Osteocyte (in vitro differentiated cells): ENCODE data around the gene KRTAP5-4. TPM values are rescaled to one million over a fixed set of nuclear protein-coding genes. Genes with fewer than 3 reads are reported as not detected.

Experiments used
- DNase-seq: peaks from one replicate; pipeline ENCODE4 v3.0.0; 2021; ENCODE audit warnings: mixed read lengths; ENCODE audit not compliant: unreplicated experiment; ENCODE audit errors: extremely low spot score
- H3K27ac Mint-ChIP-seq: one replicate; pipeline ENCODE4 v1.8.0; 2021; ENCODE audit warnings: mild to moderate bottlenecking, mixed read lengths; ENCODE audit not compliant: unreplicated experiment
- H3K27me3 Mint-ChIP-seq: one replicate; pipeline ENCODE4 v1.8.0; 2021; ENCODE audit warnings: mixed read lengths; ENCODE audit not compliant: unreplicated experiment
- H3K36me3 Mint-ChIP-seq: one replicate; pipeline ENCODE4 v1.8.0; 2021; ENCODE audit warnings: mixed read lengths; ENCODE audit not compliant: unreplicated experiment
- H3K4me1 Mint-ChIP-seq: one replicate; pipeline ENCODE4 v1.8.0; 2021; ENCODE audit warnings: mixed read lengths; ENCODE audit not compliant: unreplicated experiment
- H3K4me3 Mint-ChIP-seq: one replicate; pipeline ENCODE4 v1.8.0; 2021; ENCODE audit warnings: mild to moderate bottlenecking, moderate library complexity, mixed read lengths; ENCODE audit not compliant: unreplicated experiment
- H3K9me3 Mint-ChIP-seq: one replicate; pipeline ENCODE4 v1.8.0; 2021; ENCODE audit warnings: mixed read lengths; ENCODE audit not compliant: unreplicated experiment
- total RNA-seq: library from RNA; stranded (reverse); gene quantifications from 2 replicates; pipeline ENCODE4 v1.2.1, GENCODE V29; 2021
- TF ChIP-seq, protein P1 (sequence below): fragments of 200-600 bp; sonication (generic); IDR thresholded peaks from 2 replicates; pipeline ENCODE4 v1.5.0; 2021; ENCODE audit warnings: antibody characterized with exemption, mild to moderate bottlenecking, moderate library complexity

KRTAP5-4 gene
- total RNA-seq, 1 donor from 2014 or later, result not detected

DNA sequence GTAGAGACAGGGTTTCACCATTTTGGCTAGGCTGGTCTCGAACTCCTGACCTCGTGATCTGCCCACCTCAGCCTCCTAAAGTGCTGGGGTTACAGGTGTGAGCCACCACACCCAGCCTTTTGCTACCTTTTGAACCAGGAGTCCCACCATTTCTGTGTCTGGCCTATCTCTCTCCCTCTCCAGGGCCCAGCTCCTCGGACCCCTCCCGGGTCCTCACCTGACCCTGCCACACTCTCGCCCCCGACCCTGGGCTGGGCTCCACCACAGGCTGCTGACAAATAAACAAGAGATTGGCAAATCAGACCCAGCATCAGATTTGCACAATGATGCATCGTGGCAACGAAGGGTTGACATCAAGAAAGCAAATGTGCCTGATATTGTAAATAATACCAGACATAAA lies 16.4 kb upstream of the KRTAP5-4 start:
- Mint-ChIP-seq H3K4me1 (no peaks in the 10 kb centered on the region), H3K36me3 (no peaks in the 10 kb centered on the region), H3K27ac (no peak overlapping the region), H3K4me3 (no peak overlapping the region), H3K27me3 (peaks cover 50% of the 10 kb centered on the region), H3K9me3 (no peaks in the 10 kb centered on the region)
- TF ChIP-seq, protein P1, sequence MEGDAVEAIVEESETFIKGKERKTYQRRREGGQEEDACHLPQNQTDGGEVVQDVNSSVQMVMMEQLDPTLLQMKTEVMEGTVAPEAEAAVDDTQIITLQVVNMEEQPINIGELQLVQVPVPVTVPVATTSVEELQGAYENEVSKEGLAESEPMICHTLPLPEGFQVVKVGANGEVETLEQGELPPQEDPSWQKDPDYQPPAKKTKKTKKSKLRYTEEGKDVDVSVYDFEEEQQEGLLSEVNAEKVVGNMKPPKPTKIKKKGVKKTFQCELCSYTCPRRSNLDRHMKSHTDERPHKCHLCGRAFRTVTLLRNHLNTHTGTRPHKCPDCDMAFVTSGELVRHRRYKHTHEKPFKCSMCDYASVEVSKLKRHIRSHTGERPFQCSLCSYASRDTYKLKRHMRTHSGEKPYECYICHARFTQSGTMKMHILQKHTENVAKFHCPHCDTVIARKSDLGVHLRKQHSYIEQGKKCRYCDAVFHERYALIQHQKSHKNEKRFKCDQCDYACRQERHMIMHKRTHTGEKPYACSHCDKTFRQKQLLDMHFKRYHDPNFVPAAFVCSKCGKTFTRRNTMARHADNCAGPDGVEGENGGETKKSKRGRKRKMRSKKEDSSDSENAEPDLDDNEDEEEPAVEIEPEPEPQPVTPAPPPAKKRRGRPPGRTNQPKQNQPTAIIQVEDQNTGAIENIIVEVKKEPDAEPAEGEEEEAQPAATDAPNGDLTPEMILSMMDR, result no peak
- no peak for DNase-seq

- no peak overlapping the region for H3K27ac Mint-ChIP-seq
- H3K9me3 Mint-ChIP-seq, result no peaks in the 10 kb centered on the region
- TF ChIP-seq, protein P1, result no peak
- DNase-seq, result no peak
- peaks cover 53% of the 10 kb centered on the region for H3K27me3 Mint-ChIP-seq
- H3K4me1 Mint-ChIP-seq, result no peaks in the 10 kb centered on the region
- H3K36me3 Mint-ChIP-seq, result no peaks in the 10 kb centered on the region
- no peak overlapping the region for H3K4me3 Mint-ChIP-seq
These were observed 15.7 kb upstream of the KRTAP5-4 start for GRCh38 chr11:1637628-1638027.

DNA sequence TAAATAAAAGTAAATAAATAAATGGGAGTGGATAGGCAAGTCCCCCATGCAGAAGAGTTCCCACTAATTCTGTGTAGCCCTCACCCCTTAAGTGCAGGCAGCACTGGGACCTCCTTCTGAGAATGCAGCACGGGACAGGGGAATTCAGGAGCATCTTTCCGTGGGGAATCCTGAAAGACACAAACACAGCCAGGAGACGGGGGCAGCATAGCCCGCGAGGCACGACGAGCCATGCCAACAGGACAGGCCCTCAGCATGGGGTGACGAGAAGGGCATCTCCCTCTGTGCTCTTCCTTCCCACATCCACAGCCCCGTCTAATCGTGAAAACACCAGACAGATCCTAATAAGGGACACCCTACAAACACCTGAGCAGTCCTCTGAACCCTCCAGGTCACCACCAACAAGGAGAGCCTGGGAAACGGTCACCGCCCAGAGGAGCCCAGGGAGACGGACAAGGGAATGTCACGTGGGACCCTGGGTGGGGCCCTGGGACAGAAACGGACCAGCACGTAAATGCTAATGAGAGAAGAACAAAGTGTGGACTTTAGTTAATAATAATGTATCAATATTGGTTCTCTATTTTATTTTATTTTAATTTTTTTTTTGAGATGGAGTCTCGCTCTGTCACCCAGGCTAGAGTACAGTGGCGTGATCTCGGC lies 14.5 kb upstream of the KRTAP5-4 start:
- Mint-ChIP-seq H3K27ac (no peak overlapping the region), H3K27me3 (peaks cover 62% of the 10 kb centered on the region), H3K4me1 (no peaks in the 10 kb centered on the region), H3K4me3 (no peak overlapping the region), H3K9me3 (no peaks in the 10 kb centered on the region), H3K36me3 (no peaks in the 10 kb centered on the region)
- no peak for DNase-seq
- TF ChIP-seq, protein P1, result no peak

- no peaks in the 10 kb centered on the region for H3K4me1 Mint-ChIP-seq
- no peak overlapping the region for H3K4me3 Mint-ChIP-seq
- H3K36me3 Mint-ChIP-seq, result no peaks in the 10 kb centered on the region
- TF ChIP-seq, protein P1, result no peak
- no peaks in the 10 kb centered on the region for H3K9me3 Mint-ChIP-seq
- H3K27ac Mint-ChIP-seq, result no peak overlapping the region
- peaks cover 63% of the 10 kb centered on the region for H3K27me3 Mint-ChIP-seq
- DNase-seq, result no peak
These were observed 11.9 kb upstream of the KRTAP5-4 start for GRCh38 chr11:1633864-1634263.

DNA sequence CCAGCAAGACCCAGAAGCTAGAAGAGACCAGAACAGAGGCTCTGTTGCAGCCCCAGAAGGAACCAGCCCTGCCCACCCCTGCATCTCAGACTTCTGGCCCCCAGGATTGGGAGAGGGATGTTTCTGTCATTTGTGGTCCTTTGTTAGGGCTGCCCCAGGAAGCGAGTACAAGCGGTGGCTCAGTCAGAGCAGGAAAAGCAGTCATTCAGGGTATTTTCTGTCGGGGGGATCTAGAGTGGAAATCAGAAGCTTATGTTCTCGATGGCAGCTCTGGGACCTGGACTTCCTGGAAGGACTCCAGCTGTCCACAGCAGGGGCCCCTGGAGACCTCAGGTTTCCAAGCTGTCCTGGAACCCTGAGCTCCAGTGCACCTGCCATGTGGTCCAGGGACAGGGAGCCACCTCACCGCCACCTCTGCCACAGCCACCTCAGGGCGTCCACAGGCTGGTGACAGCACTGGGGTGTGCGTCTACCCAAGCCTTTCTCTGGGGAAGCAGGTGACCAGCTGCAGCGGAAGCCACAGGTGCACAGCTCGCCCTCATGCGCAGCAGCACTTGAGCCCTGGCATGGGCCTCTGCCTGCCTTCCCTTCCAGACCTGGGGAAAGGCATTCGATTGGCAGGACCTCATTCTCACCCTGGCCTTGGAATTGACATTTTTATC lies 10.2 kb upstream of the KRTAP5-4 start:
- Mint-ChIP-seq H3K36me3 (no peaks in the 10 kb centered on the region), H3K9me3 (no peaks in the 10 kb centered on the region), H3K27ac (no peak overlapping the region), H3K4me3 (no peak overlapping the region), H3K4me1 (no peaks in the 10 kb centered on the region), H3K27me3 (peaks cover 61% of the 10 kb centered on the region)
- TF ChIP-seq, protein P1, result no peak
- DNase-seq, result no peak
